Medulla oblongata (tissue), 1 donor: Measurements from ENCODE around the gene PDE6C.

Source experiments
- DNase-seq: peaks from one replicate; pipeline ENCODE4 v3.0.0-alpha.2; 2015; ENCODE audit errors: extremely low spot score

The PDE6C gene

DNA sequence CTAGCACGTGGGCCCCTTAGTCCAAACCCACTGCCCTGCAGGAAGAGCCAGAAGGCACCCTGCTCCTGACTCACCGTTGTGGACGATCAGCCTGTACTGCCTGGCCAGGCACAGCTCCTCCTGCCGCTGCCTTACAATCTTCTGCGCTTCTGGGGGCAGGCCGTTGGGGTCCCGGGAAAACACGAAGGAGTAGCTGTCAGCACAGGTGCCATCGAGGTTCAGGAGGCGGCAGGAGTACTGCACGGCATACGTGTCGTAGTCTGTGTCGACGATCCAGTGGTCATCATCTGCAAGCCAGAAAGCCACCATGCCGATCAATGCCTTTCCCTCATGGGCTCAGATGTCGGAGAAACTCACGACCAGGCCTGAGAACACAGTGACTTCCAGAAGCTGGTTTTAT lies 18.6 kb upstream of the PDE6C start:
- no peak for DNase-seq

GRCh38 chr10:93594518-93594917 lies 17.8 kb upstream of the PDE6C start:
- no peak for DNase-seq

DNA sequence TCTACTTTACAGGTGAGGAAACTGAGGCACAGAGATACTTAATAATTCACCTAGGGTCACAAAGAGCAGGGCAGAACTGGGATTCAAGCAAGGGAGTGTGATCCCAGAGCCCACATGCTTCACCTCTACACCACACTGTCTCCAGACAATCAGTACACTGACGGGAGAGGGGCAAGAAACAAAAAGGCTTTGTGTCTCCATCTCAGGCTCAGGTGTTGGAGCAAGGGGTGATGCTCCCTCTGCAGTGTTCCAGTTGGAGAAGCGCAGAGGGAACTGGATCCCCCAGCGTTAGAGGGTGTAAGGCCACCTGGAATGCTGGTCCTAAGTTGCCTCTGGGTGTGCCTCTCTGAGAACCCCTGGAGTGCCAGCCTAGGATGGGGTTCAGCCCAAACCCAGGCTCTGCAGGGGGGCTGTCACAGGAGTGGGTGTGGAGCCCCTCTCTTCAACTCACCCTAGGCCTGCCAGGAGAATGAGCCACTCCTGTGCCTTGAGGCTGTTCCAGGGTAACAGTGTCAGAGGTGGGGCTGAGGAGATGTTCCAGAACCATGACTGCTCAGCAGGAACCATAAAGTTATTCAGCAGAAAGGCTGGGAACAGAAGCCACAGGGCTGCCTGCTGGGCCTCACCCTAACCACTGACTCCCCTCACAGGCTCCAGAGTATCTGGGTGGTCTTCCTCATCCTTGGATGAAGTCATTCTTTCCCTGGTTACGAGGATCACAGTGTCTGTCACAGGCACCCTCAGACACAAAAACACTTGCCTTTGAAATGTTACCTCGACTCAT lies 16.8 kb upstream of the PDE6C start:
- DNase-seq, result no peak

GRCh38 chr10:93596539-93596938 lies 15.8 kb upstream of the PDE6C start:
- DNase-seq, result no peak

- DNase-seq, result no peak
Observed at GRCh38 chr10:93597075-93597599, 15.2 kb upstream of the PDE6C start.

DNA sequence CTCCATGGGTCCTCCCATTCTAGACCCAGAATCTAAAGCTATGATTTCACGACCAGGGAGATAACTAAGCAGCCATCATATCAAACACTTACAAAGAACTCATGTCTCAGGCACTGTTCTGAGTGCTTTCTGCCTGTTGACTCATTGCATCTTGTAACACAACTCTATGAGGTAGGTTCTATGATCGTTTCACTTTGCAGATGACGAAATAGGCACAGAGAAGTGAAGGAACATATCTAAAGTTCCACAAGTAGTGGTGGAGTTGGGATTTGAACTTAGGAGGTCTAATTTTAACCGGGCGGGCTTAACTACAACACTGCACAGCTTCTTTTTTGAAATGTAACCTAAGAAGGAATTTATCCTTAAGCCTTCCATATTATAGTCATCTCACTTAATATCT lies 14.2 kb upstream of the PDE6C start:
- DNase-seq, result no peak

GRCh38 chr10:93599335-93599734 lies 13.0 kb upstream of the PDE6C start:
- DNase-seq, result no peak

GRCh38 chr10:93599778-93600177 lies 12.6 kb upstream of the PDE6C start:
- no peak for DNase-seq

DNA sequence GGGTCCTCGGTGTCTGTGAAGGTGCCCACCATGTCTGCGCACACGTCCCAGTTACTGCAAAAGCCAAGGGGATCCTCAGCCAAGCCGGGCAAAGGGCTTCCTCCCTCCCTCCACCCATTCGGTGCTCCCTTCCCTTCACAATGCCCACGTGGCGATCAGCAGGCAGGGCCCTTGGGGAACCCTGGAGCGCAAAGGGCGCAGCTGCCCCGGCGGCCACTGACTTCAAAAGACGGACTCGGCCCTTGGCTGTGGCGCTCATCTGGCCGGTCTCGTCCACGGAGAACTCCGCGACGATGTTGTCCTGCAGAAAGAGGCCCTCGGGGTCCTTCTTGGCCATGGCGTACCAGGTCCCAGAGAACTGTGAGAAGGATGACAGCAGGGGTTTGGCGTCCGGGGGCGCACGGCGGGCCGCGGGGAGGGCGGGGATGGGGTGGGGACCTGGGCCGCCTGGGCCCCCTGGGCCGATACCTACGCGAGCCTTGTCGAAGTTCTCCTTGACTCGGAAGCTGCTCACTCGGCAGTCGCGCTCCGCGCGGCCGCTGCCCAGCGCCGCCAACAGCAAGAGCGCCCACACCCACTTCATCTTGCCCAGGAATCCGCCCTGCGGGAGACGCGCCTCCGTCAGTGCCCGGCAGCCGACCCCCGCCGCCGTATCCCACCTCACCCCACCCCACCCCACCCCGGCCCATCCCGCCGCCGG lies 11.7 kb upstream of the PDE6C start:
- DNase-seq, result no peak

DNA sequence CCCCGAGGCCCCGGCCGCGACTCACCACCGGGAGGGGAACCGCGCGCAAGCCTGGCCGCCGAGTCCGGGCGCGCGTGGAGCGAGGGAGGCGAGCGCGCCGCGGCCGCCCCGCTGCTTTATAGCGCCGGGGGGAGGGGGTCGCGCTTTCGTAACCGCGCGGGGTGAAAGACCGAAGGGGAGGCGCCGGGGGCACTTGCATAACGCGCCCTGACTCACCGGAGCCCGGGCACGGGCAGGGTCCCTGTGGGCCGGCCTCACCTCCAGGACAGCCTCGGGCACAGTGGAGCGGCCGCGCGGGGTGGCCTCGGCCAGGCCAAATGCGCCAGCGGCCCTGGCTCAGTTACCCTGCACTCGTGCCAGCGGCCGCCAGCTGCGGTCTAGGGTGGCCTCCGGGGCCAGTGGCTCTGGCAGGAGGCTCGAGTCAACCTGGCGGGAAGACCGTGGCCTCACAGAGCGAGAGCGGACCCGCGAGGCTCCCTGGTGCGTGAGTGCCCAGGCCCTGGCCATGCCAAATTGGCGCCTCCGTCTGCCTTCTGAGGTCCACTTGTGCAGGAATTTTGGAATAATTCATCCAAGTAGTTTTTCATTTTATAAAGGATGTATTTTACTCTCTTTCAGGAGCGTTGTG lies 11.1 kb upstream of the PDE6C start, which contains the start of gene RBP4:
TSS of gene RBP4 (minus strand) at position 90 of the 628 bp plus-strand sequence. CDS start 207 bp downstream, outside the sequence.
- DNase-seq, result no peak

- no peak for DNase-seq
Observed at GRCh38 chr10:93601774-93602162, 10.6 kb upstream of the PDE6C start.

DNA sequence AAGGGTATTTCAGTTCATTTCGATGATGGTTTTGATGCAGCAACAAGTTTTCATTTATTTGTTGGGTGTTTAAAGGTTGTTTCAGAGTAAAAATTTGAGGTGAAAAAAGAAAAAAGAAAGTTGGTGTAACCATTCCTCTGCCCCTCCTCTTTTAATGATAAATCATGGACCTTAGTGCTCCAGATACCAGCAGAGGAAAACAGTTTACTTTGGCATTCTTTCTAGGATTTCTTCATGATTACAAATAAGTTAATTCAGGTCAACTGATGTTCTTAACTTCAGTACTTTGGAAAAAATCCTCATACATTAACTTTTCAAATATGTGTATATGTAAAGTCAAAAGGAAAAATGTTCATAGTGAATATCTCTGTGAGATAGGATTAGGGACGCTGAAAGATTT lies 9.3 kb upstream of the PDE6C start:
- DNase-seq, result no peak

DNA sequence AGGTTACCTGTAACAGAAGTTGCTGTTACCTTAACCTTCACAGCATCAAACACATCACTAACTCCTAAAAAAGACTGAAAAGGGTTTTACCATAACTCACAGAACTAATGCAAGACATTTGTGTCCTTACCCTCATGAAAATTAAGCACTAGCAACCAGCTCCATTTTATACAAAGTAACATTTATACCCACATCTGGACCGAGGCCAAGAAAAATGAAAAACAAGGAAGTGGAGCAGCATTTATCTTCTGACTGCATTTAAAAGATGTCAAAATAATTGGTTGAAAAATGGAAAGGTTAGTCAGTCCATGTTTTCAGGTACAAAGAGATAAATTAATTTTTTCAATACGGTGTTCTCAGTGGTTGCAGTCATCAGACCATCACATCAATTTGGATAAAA lies 8.2 kb upstream of the PDE6C start:
- DNase-seq, result no peak

GRCh38 chr10:93608421-93608820 lies 3.9 kb upstream of the PDE6C start:
- no peak for DNase-seq

GRCh38 chr10:93613126-93613525 lies 789 bp downstream of the PDE6C start:
- no peak for DNase-seq

GRCh38 chr10:93614101-93614825 lies 1.9 kb downstream of the PDE6C start:
- DNase-seq, result no peak

DNA sequence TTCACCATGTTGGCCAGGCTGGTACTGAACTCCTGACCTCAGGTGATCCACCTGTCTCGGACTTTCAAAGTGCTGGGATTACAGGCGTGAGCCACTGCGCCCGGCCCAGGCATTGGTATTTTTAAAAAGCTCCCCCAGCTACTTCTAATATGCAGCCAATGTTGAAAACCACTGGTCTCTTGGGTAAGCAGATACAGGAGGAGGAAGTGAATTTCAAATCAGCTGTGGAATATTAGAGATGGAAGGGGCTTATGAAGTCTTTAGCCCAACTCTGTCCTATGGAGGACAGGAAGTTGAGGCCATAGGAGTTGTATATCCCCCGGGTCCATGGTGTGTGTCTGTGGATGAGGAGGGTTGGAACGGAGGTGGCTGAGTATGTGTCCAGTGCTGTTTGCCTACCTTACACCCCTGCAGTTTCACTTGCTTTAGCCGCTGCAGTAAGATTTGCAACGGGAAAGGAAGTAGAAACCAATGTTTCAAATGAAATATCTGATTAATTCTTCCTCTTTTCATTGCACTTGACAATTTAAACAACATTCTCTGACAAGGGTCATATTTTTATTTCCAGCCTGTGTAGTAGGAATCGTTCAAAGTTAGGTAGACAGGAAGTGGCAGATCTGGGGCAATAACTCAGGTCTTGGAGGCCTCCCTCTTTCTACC lies 3.4 kb downstream of the PDE6C start:
- DNase-seq, result peak; percentile 4

DNA sequence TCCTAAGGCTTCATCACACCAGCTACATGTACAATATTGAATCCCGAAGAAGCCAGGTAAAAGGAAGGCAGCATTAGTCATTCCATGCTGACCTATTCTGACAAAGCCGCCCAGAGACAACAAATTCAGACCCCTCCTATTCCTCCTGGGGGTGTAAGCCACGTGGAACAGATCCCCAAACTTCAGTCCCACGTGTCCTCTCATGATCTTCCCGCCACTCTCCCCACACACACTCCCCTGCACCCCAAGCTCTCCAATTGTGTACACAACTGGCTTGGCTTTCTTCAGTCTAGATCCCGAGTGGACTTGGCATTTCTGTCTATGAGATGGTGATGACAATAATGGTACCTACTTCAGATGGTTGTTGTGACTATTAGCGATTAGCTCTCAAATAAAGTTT lies 8.6 kb downstream of the PDE6C start:
- DNase-seq, result no peak

DNA sequence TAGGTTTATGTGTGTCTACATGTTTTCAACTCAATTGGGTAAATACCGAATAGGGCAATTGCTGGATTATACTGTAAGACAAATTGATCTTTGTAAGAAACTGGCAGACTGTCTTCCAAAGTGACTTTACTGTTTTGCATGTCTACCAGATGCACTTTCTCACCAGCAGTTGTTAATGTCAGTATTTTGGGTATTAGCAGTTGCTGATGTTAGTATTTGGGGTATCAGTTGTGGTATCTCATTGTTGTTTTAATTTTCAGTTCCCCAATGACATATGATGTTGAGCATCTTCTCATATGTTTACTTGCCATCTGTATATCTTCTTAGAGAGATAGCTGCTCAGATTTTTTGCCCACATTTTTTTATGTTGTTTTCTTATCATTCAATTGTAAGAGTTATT lies 10.6 kb downstream of the PDE6C start:
- DNase-seq, result no peak

DNA sequence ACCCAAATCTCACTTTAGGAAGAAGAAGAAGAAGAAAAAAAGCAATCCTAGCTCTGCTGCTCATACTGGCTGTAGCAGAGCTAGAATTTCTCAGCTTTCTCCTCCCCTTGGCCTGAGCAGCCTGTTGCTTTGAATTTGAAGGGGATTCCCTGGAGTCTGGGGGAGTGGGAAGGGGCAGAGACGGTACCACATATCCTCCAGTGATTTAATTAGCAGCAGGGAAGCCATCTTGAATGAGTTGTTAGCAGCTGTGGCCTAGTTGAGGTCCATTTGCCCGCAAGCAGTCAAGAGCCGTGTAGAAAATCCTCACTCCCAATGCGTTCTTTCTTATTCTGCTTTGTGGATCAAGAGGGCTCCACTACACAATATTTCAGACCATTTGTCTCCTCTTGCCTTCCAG lies 16.5 kb downstream of the PDE6C start:
- DNase-seq, result no peak

GRCh38 chr10:93629647-93630305 lies 17.4 kb downstream of the PDE6C start:
- no peak for DNase-seq
